GM12891 (cell line): Measurements from ENCODE around the gene FPR1.

Experiments
- POLR2A ChIP-seq: IDR thresholded peaks from 2 replicates; pipeline ENCODE4 v1.6.1; 2011; ENCODE audit warnings: low read depth, low read length, control low read depth
- POLR2AphosphoS5 ChIP-seq: IDR thresholded peaks from 2 replicates; pipeline ENCODE4 v1.6.1; 2011; ENCODE audit warnings: low read depth, low read length, control low read depth

DNA sequence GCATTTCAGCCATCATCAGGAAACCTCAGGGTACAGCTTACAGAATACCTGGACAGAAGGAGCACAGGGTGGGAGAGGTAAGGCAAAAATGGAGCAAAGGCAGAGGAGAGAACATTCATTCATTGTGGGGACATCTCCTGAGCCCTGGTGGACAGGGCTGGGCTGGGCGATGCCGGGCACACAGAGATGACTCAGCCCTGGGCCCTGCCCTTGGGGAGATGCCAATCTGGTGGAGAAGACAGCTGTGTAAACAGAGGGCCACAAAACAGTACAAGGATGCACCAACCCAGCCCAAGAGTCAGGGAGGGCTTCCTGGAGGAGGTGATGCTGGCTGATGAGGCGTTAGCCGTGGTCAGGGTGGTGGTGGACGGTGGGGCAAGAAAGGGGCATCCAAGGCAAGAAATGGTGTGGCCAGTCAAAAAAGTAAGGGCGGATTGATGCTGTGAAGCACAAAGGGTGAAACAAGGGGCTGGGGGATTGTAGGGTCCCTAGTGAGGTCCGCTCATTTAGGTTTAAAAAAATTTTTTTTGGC is 24.3 kb downstream of the FPR1 start:
- TF ChIP-seq POLR2AphosphoS5 (no peak), POLR2A (no peak)
